SU-DHL-6 (cell line): ENCODE data around the gene PDE6D.

ENCODE experiments used
- CTCF ChIP-seq: fragments of 200-600 bp; sonication (generic); IDR thresholded peaks from one replicate; pipeline ENCODE4 v1.5.1; 2017; ENCODE audit warnings: antibody characterized with exemption, mild to moderate bottlenecking, low read length, moderate library complexity; ENCODE audit not compliant: insufficient read depth, poor library complexity, severe bottlenecking
- EZH2phosphoT487 ChIP-seq: fragments of 200-600 bp; sonication (generic), shearing (Covaris generic); conservative IDR thresholded peaks from 2 replicates; pipeline ENCODE4 v1.6.1; 2018; ENCODE audit warnings: mild to moderate bottlenecking, antibody characterized with exemption, low read length, moderate library complexity, mixed read lengths

- TF ChIP-seq CTCF (no peak), EZH2phosphoT487 (no peak)
Measured at GRCh38 chr2:231764124-231764523, 17.0 kb downstream of the PDE6D start.
